GM21381 (cell line): ENCODE data around the gene CLIC4.
"Not testable (repeated sequence)": the region's sequence is repeated elsewhere in the genome, so short reads cannot be mapped to it uniquely, and the experiment has no call there.

Source experiments
- ATAC-seq: cut with Tn5 transposase; IDR thresholded peaks from one replicate; pipeline ENCODE4 v1.9.1; 2021; ENCODE audit warnings: mild to moderate bottlenecking, moderate library complexity; ENCODE audit not compliant: unreplicated experiment

Gene CLIC4

GRCh38 chr1:24743404-24744211, 1.6 kb upstream of the CLIC4 start:
- ATAC-seq = no peak

- ATAC-seq = peak; percentile 8
Measured at GRCh38 chr1:24745711-24746413, 615 bp downstream of the CLIC4 start.

GRCh38 chr1:24748191-24749121, 3.2 kb downstream of the CLIC4 start:
- ATAC-seq = no peak

DNA sequence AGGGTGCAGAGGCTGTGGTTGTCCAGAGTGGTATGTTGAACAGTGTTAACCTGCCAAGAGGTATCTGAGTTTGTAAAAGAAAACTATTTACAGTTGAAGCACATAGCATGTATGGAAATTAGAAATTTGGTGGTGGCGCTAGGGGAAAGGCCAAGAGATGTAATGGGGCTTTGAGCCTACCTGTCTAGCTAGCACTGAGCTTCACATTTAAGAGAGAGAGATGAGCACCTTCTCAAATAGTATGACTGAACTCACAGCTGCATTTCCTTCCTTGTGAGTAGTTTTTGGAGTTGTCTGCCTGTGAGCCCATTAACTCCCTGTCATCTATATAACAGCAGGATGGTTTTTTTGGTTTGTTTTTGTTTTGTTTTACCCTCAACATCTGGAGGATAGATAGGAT, 4.0 kb downstream of the CLIC4 start:
- ATAC-seq = no peak

DNA sequence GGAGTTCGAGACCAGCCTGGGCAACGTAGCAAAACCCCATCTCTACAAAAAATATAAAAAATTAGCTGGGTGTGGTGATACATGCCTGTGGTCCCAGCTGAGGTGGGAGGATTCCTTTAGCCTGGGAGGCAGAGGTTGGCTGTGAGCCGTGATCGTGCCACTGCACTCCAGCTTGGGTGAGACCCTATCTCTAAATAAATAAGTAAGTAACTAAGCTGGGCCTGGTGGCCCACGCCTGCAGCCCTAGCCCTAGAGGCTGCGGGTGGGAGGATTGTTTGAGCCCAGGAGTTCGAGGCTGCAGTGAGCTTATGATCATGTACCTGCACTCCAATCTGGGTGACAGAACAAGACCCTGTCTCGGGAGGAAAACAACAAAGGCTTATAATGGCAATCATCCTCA, 4.6 kb downstream of the CLIC4 start:
- no peak for ATAC-seq

DNA sequence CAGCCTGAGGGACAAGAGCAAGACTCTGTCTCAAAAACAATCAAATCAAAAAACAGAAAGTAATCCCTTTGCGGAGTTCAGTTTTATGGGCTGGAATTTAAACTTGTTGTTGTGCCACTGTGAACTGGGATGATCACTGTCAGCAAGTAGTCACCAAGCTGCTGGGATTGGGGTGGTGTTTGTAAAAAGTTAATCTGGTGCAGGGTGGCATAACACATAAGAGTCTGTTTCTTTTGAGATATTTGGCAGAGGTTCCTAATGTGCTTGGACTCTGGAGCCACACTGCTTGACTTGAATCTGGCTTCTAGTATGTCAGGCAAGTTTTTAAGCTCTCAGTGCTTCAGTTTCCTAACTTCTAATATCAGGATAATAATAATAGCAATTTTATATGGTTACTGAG, 6.6 kb downstream of the CLIC4 start:
- no peak for ATAC-seq

- no peak for ATAC-seq
Measured at GRCh38 chr1:24752305-24752704, 7.1 kb downstream of the CLIC4 start.

- ATAC-seq = no peak
Measured at GRCh38 chr1:24754229-24754628, 9.0 kb downstream of the CLIC4 start.

GRCh38 chr1:24755323-24755722, 10.1 kb downstream of the CLIC4 start:
- ATAC-seq = not testable (repeated sequence)

- ATAC-seq = no peak
Measured at GRCh38 chr1:24756395-24756794, 11.1 kb downstream of the CLIC4 start.

- ATAC-seq = no peak
Measured at GRCh38 chr1:24759492-24759891, 14.2 kb downstream of the CLIC4 start.

GRCh38 chr1:24761582-24761981, 16.3 kb downstream of the CLIC4 start:
- ATAC-seq = no peak

- ATAC-seq = no peak
Measured at GRCh38 chr1:24762133-24762676, 17.0 kb downstream of the CLIC4 start.

DNA sequence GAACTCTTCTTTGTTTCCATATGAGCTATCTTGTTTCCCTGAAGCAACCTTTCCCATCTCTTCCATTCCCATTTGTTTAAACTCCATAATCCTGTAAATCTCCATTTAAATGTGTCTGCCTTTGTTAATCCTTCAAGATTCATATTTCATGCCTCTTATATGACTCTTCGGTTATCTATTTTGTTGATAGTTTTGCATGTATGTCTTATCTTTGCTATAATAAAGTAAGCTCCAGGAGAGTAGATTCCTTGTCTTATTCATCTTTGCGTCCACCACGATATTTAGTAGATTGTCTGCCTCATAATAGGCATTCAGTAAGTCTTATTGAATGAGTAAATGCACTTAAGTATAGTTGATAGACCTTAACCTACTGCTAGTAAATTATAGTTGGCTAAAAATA, 18.4 kb downstream of the CLIC4 start:
- no peak for ATAC-seq

GRCh38 chr1:24764439-24764838, 19.2 kb downstream of the CLIC4 start:
- no peak for ATAC-seq

DNA sequence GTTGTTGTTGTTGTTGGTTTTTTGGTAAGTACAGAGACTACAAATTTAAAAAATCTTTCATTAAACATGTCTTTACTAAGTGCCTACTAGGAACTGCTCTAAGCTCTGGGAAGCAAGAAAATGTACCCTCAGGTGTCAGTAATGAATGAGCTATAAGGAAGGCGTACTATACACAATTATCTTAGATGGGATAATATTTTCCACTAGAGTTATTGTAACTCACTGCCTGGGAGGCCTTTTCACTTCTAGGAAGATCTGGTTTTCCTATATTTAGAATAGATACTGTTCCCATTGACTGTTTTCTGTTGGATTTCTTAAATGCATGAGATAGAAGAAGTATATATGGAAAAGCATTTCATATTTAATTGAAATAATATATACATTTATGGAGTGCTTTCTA, 19.6 kb downstream of the CLIC4 start:
- ATAC-seq = no peak

DNA sequence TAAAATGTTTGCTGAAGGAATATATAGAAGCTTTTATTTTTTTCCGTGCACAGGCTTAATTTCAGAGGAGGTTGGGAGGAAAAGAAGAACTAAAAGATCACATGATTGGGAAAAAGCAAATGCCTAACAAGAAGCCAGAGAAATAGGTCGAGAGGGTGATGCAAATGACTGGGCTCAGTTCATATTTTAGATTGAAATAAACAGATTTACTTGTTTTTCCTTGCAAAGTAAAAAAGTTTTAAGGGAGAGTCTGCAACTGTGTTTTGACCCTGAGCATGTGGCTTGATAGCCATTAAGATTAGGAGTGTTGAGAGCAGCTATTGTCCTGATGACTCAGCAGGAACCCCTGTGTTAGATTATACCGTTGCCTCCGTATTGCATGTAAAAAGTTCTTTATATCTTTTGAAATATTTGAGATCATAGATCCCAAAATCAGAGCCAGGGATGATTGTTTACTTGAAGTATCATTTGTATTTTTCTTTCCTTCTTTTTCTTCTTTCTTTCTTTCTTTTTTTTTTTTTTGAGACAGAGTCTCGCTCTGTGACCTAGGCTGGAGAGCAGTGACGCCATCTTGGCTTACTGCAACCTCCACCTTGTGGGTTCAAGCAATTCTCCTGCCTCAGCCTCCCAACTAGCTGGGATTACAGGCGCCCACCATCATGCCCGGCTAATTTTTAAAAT, 20.2 kb downstream of the CLIC4 start:
- no peak for ATAC-seq

GRCh38 chr1:24767351-24767750, 22.1 kb downstream of the CLIC4 start:
- no peak for ATAC-seq

- ATAC-seq = no peak
Measured at GRCh38 chr1:24768873-24769605, 23.8 kb downstream of the CLIC4 start.
